Breast epithelium (tissue), 3 donors: ENCODE data around the gene PEAK1.

Source experiments
- POLR2AphosphoS5 ChIP-seq, 3 donors: sonication (generic); formaldehyde crosslinking; IDR thresholded peaks; one replicate each; pipeline ENCODE4 v1.6.1; 2017; ENCODE audit warnings: antibody characterized with exemption in 3 of 3
- TF ChIP-seq, protein P1 (sequence below), 3 donors: fragments of 450-650 bp; IDR thresholded peaks; one replicate each; pipeline ENCODE4 v1.5.1; 2016 to 2017; ENCODE audit warnings: antibody characterized with exemption in 3 of 3, mild to moderate bottlenecking in 3 of 3, moderate library complexity in 3 of 3

DNA sequence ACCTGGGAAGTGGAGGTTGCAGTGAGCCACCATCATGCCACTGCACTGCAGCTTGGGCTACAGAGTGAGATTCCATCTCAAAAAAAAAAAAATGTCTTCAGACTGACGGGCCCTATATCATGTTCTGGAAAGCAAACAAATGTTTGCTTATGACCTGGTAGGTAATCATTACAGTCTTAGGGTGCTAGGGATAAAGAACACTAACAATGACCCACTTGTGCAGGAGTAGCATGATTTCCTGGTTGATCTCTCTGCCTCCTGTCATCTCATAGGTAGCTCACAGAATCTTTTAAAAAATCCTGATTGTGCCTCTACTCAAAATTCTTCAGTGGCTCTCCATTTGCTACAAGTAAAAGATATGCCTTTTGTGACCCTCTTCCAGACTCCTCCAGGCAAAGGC lies 274.5 kb downstream of the PEAK1 start:
- TF ChIP-seq, protein P1, sequence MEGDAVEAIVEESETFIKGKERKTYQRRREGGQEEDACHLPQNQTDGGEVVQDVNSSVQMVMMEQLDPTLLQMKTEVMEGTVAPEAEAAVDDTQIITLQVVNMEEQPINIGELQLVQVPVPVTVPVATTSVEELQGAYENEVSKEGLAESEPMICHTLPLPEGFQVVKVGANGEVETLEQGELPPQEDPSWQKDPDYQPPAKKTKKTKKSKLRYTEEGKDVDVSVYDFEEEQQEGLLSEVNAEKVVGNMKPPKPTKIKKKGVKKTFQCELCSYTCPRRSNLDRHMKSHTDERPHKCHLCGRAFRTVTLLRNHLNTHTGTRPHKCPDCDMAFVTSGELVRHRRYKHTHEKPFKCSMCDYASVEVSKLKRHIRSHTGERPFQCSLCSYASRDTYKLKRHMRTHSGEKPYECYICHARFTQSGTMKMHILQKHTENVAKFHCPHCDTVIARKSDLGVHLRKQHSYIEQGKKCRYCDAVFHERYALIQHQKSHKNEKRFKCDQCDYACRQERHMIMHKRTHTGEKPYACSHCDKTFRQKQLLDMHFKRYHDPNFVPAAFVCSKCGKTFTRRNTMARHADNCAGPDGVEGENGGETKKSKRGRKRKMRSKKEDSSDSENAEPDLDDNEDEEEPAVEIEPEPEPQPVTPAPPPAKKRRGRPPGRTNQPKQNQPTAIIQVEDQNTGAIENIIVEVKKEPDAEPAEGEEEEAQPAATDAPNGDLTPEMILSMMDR (IDR thresholded peaks at IDR 0.05): no peak
- TF ChIP-seq POLR2AphosphoS5 (IDR thresholded peaks at IDR 0.05): no peak
